Nephron progenitor cell (in vitro differentiated cells): ENCODE results near the gene SSR1.

Experiments
- DNase-seq: peaks from one replicate; pipeline ENCODE4 v3.0.0; 2021
- H3K27ac Mint-ChIP-seq: 2 replicates; pipeline ENCODE4 v1.8.0; 2021; ENCODE audit warnings: mild to moderate bottlenecking, moderate library complexity, mixed read lengths
- H3K27me3 Mint-ChIP-seq: 2 replicates; pipeline ENCODE4 v1.8.0; 2021; ENCODE audit warnings: mild to moderate bottlenecking, low read depth, mixed read lengths; ENCODE audit not compliant: poor library complexity
- H3K36me3 Mint-ChIP-seq: 2 replicates; pipeline ENCODE4 v1.8.0; 2021; ENCODE audit warnings: low read depth, mixed read lengths
- H3K4me1 Mint-ChIP-seq: 2 replicates; pipeline ENCODE4 v1.8.0; 2021; ENCODE audit warnings: mixed read lengths
- H3K4me3 Mint-ChIP-seq: 2 replicates; pipeline ENCODE4 v1.8.0; 2021; ENCODE audit warnings: mild to moderate bottlenecking, moderate library complexity, mixed read lengths
- H3K9me3 Mint-ChIP-seq: 2 replicates; pipeline ENCODE4 v1.8.0; 2021; ENCODE audit warnings: mild to moderate bottlenecking, moderate library complexity, mixed read lengths
- TF ChIP-seq, protein P1 (sequence below): fragments of 200-600 bp; sonication (generic); IDR thresholded peaks from 2 replicates; pipeline ENCODE4 v1.5.0; 2021; ENCODE audit warnings: antibody characterized with exemption

Gene SSR1

DNA sequence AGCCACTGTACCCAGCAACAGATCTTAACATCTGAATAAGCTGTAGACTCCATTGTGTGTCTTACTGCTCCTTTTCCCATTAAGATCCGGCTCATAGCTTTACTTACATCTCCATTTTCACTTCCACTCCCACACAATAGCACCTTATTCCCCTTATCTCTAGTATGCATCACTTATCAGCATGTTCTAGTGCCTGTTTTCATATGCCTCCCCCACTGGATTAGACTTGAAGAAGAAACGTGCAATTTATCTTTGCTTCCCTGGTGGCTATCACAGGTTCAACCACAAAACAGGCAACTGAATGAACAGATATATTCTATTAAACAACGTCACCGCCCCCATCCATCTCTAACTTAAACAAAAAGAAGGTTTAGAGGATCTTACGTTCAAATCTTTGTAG is 12.1 kb downstream of the SSR1 start:
- no peak for DNase-seq
- Mint-ChIP-seq H3K27ac (peak overlapping the region; percentile 8), H3K27me3 (peaks cover 4% of the 10 kb centered on the region), H3K36me3 (peaks cover 78% of the 10 kb centered on the region), H3K4me3 (no peak overlapping the region), H3K4me1 (peaks cover 4% of the 10 kb centered on the region), H3K9me3 (no peaks in the 10 kb centered on the region)
- TF ChIP-seq, protein P1, sequence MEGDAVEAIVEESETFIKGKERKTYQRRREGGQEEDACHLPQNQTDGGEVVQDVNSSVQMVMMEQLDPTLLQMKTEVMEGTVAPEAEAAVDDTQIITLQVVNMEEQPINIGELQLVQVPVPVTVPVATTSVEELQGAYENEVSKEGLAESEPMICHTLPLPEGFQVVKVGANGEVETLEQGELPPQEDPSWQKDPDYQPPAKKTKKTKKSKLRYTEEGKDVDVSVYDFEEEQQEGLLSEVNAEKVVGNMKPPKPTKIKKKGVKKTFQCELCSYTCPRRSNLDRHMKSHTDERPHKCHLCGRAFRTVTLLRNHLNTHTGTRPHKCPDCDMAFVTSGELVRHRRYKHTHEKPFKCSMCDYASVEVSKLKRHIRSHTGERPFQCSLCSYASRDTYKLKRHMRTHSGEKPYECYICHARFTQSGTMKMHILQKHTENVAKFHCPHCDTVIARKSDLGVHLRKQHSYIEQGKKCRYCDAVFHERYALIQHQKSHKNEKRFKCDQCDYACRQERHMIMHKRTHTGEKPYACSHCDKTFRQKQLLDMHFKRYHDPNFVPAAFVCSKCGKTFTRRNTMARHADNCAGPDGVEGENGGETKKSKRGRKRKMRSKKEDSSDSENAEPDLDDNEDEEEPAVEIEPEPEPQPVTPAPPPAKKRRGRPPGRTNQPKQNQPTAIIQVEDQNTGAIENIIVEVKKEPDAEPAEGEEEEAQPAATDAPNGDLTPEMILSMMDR, result no peak

DNA sequence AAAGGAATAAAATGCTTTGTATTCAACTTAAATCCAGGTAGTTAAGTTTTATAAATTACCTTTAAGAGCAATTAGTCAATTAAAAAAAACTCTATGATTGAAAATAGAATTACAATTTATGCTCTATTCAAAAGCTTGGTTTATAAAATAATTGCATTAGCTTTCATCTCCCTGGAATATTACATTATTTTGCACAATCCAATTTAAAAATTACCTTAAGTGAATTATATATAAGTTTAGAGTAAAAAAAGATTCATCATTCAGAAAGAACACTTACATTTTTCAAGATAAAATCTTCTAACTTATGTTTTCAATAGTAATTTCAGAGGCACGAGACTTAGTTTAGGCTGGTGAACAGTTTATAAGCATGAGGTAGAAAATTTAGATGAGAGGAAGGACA is 14.9 kb downstream of the SSR1 start:
- Mint-ChIP-seq H3K4me3 (no peak overlapping the region), H3K4me1 (no peaks in the 10 kb centered on the region), H3K36me3 (peaks cover 74% of the 10 kb centered on the region), H3K9me3 (no peaks in the 10 kb centered on the region), H3K27ac (no peak overlapping the region), H3K27me3 (peaks cover 4% of the 10 kb centered on the region)
- no peak for DNase-seq
- TF ChIP-seq, protein P1, result no peak

DNA sequence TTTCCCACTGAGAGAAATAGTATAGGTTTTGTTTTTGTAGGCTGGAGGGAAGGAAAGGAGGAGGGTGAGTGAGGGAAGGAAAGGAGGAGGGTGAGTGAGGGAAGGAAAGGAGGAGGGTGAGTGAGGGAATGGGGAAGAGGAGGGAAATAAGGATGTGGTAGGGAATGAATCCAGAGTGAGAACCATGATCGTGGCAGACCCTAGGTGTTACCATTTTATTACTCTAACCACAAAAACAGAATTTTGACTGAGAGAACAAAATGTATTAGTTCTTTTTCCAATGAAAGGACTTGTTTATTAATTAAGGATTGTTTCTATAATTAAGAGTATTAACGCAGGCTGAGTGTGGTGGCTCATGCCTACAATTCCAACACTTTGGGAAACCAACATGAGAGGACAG is 16.4 kb downstream of the SSR1 start:
- Mint-ChIP-seq H3K36me3 (peaks cover 73% of the 10 kb centered on the region), H3K27ac (no peak overlapping the region)
- TF ChIP-seq, protein P1, result no peak

DNA sequence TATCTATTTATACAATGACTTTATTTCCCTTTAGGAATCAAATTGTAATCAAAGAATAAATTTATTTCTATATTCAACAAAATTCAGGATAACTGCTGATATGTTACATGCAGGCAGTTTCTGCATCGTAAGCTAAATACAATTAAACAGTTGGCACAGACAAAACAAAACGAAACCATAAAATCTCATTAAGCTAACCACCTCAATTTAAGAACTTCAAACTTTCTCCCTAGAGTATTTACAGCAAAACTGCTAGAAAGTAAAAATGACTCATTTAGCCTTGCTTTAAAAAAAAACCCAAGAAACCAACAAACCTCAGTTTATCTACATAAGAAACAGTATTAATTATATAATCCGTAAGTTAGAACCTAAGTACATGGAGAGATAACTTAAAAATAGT is 17.1 kb downstream of the SSR1 start:
- Mint-ChIP-seq H3K27ac (no peak overlapping the region), H3K9me3 (no peaks in the 10 kb centered on the region), H3K36me3 (peaks cover 66% of the 10 kb centered on the region), H3K4me3 (no peak overlapping the region), H3K4me1 (peaks cover 11% of the 10 kb centered on the region), H3K27me3 (peaks cover 4% of the 10 kb centered on the region)
- TF ChIP-seq, protein P1, result no peak
- DNase-seq, result no peak

More for the DNA sequence above, 16.4 kb downstream of the SSR1 start:
- DNase-seq, result no peak
- peaks cover 11% of the 10 kb centered on the region for H3K4me1 Mint-ChIP-seq
- peaks cover 4% of the 10 kb centered on the region for H3K27me3 Mint-ChIP-seq
- H3K4me3 Mint-ChIP-seq, result no peak overlapping the region
- H3K9me3 Mint-ChIP-seq, result no peaks in the 10 kb centered on the region

DNA sequence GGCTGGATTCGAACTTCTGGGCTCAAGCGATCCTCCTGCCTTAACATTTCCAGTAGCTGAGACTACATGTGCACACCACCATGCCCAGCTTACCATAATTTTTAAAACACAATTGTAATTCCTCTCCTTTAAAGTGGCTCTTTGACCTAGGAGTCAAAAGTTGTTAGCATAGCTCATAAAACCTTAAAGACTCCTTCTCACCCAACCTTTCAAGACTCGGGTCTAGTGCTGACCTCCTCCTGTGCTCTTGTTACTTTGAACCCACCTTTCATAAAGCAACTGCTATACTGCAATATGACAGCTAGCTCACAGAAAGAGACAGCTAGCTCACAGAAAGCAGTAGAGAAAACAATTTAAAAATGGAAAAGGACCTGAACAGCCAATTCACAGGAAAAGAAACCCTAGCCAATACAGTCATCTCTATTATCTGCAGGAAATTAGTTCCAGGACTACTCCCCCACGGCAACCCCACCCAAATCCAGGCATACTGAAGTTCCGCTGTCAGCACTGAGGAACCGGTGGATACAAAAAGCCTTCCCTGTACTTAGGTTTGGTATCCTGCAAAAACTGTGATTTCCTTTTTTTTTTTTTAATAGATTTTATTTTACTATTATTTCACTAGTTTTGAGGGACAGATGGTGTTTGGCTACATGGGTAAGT is 20.3 kb downstream of the SSR1 start:
- no peak for DNase-seq
- H3K27ac Mint-ChIP-seq, result peak overlapping the region; percentile 58
- peaks cover 4% of the 10 kb centered on the region for H3K27me3 Mint-ChIP-seq
- peaks cover 64% of the 10 kb centered on the region for H3K36me3 Mint-ChIP-seq
- H3K4me3 Mint-ChIP-seq, result no peak overlapping the region
- TF ChIP-seq, protein P1, result no peak
- H3K4me1 Mint-ChIP-seq, result peaks cover 11% of the 10 kb centered on the region
- no peaks in the 10 kb centered on the region for H3K9me3 Mint-ChIP-seq

GRCh38 chr6:7290079-7290478 is 22.9 kb downstream of the SSR1 start:
- H3K4me1 Mint-ChIP-seq, result peaks cover 11% of the 10 kb centered on the region
- DNase-seq, result no peak
- H3K27me3 Mint-ChIP-seq, result no peaks in the 10 kb centered on the region
- H3K27ac Mint-ChIP-seq, result peak overlapping the region; percentile 50
- H3K9me3 Mint-ChIP-seq, result no peaks in the 10 kb centered on the region
- TF ChIP-seq, protein P1, result no peak
- H3K36me3 Mint-ChIP-seq, result peaks cover 69% of the 10 kb centered on the region
- H3K4me3 Mint-ChIP-seq, result no peak overlapping the region
